T47D (cell line): ENCODE data around the gene SRGAP3.
A peak's percentile ranks its signal among the peaks of the same experiment; 100 is the strongest.

Experiments used
- DNase-seq, 2 experiments: peaks; one replicate each; pipeline versions ENCODE4 v3.0.0 to v3.0.0-alpha.2; 2011 to 2012; ENCODE audit warnings: low read depth in 1 of 2, low spot score in 1 of 2
- JUND ChIP-seq: IDR thresholded peaks from 2 replicates; pipeline ENCODE4 v1.6.1; 2012; ENCODE audit warnings: low read depth
- in situ Hi-C: cut with HindIII; loops from 2 replicates; pipeline ENCODE4 v1.10.0; 2016; ENCODE audit warnings: low sequenced_read_pairs, low pct_unique_long_range_greater_than_20kb

The SRGAP3 gene

GRCh38 chr3:8981700-8982099, 267.7 kb downstream of the SRGAP3 start:
- in situ Hi-C loops, result no loop called here
- no peak for DNase-seq
- no peak for TF ChIP-seq JUND

DNA sequence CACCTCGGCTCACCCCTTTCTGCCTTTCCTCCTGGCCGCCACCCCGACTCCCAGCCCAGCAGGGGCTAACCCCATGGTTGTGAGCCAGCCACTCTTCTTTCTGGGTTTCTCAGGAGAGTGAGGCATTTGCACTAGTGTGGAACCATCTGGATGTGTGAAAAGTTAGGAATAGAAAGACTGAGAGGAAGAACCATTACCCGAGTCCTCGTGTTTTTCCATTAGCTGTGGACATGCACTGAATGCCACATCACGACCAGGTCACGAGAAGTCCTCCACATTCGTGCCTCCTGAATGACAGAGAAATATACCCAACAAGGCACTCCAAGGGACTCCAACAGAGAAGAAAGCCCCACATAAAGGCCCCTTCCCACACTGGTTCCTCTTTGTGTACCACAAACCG, 268.1 kb downstream of the SRGAP3 start:
- TF ChIP-seq JUND, result no peak
- in situ Hi-C loops, result no loop called here
- DNase-seq, result no peak

GRCh38 chr3:8980756-8981257, 268.6 kb downstream of the SRGAP3 start:
- in situ Hi-C loops, result no loop called here
- no peak for TF ChIP-seq JUND
- no peak for DNase-seq

DNA sequence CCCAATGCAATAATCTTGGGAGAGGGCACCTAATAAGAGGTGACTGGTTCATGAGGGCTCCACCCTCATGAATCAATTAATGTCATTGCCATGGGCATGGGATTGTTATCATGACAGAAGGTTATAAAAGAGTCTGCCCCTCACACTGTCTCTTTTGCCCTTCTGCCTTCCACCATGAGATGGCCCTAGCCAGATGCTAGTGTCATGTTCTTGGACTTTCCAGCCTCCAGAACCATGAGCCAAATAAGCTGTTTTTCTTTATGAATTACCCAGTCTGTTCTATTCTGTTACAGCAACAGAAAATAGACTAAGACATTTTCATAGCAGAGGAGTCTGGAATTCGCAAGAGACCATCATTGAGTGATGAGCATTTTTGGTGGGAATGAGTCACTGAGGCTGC, 270.2 kb downstream of the SRGAP3 start:
- TF ChIP-seq JUND, result no peak
- no peak for DNase-seq
- in situ Hi-C loops, result no loop called here

- in situ Hi-C loops, result no loop called here
- peak; percentile 23 to 33 for DNase-seq
- TF ChIP-seq JUND, result no peak
These were observed 270.9 kb downstream of the SRGAP3 start for GRCh38 chr3:8978551-8978950.

DNA sequence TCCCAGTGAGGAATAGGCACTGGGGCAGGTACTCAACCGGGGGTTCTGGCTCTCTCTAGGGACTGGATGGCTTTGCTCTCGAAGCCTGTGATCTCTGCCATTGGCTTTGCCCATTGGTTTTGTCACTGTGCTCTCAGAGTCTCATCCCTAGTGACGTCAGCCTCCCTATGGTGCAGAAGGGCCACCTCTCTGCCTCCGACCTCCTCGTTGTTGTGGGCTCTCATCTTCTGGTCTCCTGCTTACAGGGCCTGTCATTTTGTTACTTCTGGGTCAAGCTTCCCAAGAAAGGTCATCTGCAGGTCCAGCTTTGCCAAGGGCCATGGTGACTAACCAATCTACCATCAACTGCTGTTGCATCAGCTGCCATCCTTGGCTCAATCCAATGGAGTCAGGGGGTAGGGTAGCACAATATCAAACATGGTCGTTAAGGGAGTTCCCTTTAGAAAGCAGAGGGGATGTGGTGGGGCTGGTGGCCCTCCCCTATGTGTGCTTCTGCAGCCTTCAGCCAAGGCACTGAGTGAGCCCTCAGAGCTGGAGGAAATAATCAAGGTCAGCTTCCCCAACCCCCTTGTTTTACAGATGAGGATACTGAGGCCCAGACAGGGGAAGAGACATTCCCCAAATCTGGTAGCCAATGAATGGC, 272.8 kb downstream of the SRGAP3 start:
- no peak for TF ChIP-seq JUND
- in situ Hi-C loops, result no loop called here
- DNase-seq, result no peak

DNA sequence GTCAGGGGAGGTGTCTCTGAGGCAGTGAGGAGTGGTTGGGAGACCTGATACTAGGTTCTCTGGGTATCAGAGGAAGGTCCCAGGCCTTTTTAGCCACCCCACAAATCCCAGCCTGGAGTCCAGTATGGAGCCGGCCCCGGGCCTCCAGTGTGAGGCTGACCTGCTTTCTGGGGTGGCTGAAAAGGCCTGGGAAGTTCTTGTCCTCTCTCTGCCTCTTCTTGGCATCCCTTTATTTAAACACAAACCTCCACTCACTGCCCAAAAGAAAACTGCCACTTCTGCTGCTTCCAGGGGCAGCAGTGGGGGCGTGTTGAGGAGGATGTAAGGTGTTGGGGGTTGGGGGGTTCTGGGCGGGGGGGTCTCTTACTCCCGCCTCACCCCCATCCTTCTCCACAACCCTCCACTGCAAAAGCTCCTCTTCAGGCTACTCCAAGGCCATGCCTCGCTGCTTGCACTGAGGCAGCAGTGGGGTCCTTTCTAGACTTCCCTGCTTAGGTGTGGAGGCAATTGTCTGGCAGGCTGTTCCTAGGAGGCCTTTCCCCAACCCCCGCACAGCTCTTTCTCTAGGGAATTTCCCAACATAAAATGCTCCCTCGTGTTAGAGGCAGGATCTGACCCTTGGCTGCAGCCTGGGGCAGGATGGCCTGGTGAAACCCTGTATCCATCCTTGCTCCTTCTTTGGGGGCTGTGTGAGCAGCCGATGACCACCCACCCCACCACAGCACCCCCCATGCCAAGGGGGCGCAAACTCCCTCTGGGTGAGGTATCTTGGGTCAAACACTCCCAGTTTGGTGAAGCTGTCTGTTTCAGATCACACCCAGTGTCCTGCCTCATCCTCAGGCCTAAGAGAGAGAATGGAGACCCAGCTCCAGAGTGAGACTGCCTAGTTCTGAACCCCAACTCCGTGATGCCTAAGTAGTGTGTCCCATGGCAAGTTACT, 274.1 kb downstream of the SRGAP3 start:
- in situ Hi-C loops, result no loop called here
- no peak for DNase-seq
- TF ChIP-seq JUND, result no peak

DNA sequence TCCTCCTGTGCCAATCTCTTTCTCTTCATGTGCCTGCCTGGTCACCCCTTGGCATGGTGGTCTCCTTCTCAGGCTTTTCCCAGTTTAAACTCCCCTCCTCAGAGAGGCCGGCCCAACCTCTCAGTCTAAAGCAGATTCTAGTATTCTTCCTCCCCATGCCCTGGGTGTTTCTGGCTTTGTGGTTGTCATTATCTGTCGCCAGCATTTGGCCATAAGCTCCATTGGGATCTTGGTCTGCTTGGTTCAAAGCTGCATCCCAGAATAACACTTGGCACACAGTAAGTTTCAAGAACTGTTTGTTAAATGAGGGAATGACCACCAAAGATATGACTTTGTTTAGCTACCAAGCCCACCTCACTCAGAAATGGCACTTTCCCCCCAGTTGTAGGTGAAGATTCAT, 275.0 kb downstream of the SRGAP3 start:
- TF ChIP-seq JUND, result no peak
- in situ Hi-C loops, result no loop called here
- DNase-seq, result no peak

- in situ Hi-C loops, result no loop called here
- peak in 1 of 2 experiments; percentile 58 for DNase-seq
- no peak for TF ChIP-seq JUND
These were observed 276.8 kb downstream of the SRGAP3 start for GRCh38 chr3:8972639-8973038.

- in situ Hi-C loops, result no loop called here
- TF ChIP-seq JUND, result no peak
- peak; percentile 25 to 76 for DNase-seq
These were observed 278.4 kb downstream of the SRGAP3 start for GRCh38 chr3:8970971-8971589.

- no peak for TF ChIP-seq JUND
- in situ Hi-C loops, result no loop called here
- DNase-seq, result no peak
These were observed 280.2 kb downstream of the SRGAP3 start for GRCh38 chr3:8969241-8969640.

GRCh38 chr3:8968375-8968882, 281.0 kb downstream of the SRGAP3 start:
- no peak for DNase-seq
- in situ Hi-C loops, result no loop called here
- TF ChIP-seq JUND, result no peak

GRCh38 chr3:8967553-8967952, 281.9 kb downstream of the SRGAP3 start:
- no peak for DNase-seq
- in situ Hi-C loops, result no loop called here
- TF ChIP-seq JUND, result no peak
